Fibroblast of peridontal ligament (primary cell): ENCODE measurements around the gene TRABD.
A peak's percentile ranks its signal among the peaks of the same experiment; 100 is the strongest.
"Not testable (repeated sequence)": the region's sequence is repeated elsewhere in the genome, so short reads cannot be mapped to it uniquely, and the experiment has no call there.

Experiments used
- DNase-seq: peaks from one replicate; pipeline ENCODE4 v3.0.0-alpha.2; 2010; ENCODE audit errors: extremely low read depth

Gene TRABD, protein sequence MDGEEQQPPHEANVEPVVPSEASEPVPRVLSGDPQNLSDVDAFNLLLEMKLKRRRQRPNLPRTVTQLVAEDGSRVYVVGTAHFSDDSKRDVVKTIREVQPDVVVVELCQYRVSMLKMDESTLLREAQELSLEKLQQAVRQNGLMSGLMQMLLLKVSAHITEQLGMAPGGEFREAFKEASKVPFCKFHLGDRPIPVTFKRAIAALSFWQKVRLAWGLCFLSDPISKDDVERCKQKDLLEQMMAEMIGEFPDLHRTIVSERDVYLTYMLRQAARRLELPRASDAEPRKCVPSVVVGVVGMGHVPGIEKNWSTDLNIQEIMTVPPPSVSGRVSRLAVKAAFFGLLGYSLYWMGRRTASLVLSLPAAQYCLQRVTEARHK

DNA sequence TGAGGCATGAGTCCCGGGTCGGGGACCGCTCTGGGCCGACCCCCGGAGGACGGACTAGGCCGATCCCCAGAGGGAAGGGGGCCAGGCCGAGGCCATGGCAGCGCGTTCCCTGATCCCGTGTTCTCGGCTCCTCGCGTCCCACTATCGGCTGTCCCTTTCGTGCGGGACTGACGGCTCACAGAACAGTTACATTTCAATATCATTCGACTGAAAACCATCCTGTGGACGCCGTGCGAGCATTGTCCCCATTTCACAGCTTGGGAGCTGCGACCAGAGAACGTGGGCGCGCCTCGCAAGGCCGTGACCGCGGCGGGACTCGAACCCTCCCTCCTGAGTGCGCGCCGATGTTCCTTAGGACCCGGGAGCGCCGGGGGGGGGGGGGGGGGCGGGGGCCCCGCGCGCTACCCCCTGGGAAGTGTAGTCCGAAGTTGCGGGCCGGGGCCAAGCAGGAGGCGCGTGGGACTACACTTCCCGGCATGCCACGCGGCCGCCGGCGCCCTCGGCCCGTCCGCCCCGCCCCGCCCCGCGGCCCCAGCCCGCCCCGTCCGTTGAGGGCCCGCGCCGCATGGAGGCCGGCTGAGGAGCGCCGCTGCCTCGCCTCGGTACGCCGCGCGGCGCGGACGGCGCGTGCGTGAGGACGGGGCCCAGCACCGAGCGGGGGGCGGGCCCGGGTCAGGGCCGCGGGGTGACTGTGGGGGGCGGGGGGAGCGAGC is at the start of gene TRABD:
Gene TRABD (plus strand): TSS at position 539 of the 713 bp plus-strand sequence. CDS start 7,148 bp downstream, outside the sequence.
- peak; percentile 76 for DNase-seq

DNA sequence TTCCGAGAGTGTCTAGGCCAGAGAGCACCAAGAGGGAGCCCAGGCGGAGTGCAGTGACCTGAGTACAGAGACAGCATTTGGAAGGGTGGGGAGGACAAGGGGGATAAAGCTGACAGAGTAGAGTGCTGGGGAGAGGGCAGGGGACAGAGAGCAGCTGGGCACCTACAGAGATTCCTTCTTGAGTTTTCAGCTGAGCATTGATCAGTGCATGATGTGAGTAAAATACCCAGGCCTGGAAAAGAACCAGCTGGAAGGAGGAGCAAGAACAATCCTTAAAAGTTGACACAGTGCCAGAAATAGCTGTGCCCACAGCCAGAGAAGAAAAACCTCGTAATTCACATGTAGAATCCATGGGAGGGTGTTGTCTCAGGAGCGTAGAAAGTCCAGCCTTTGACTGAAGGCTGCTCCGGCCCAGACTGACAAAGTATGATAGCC is 49.1 kb upstream of the TRABD start:
- peak; percentile 29 for DNase-seq

- not testable (repeated sequence) for DNase-seq
Observed at GRCh38 chr22:50137277-50137676, 48.4 kb upstream of the TRABD start.

- no peak for DNase-seq
Observed at GRCh38 chr22:50138041-50138440, 47.7 kb upstream of the TRABD start.

GRCh38 chr22:50138988-50139387 is 46.7 kb upstream of the TRABD start:
- no peak for DNase-seq

DNA sequence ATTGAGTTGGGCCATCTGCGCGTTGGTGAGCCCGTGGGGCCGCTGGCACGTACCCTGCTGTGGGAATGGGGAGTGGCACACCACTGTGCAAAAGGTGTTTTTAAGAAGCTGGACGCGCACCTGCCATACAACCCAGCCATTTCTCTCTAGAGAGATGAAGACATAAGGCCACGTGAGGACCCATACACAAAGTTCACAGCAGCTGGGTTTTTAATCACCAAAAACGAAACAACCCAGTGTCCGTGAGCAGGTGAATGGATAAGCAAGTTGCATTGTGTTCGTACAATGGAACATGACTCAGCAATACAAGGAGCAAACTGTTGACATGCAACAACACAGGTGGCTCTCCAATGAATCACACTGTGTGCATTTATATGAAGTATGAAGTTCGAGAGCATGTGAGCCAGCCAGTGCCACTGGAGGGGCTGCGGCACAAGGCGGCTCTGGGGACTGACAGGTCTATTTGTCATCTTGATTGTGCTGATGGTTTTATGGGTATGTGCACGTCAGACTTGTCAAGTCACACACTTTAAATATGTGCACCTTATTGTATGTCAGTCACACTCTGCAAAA is 45.8 kb upstream of the TRABD start:
- no peak for DNase-seq

- no peak for DNase-seq
Observed at GRCh38 chr22:50140615-50141014, 45.1 kb upstream of the TRABD start.

DNA sequence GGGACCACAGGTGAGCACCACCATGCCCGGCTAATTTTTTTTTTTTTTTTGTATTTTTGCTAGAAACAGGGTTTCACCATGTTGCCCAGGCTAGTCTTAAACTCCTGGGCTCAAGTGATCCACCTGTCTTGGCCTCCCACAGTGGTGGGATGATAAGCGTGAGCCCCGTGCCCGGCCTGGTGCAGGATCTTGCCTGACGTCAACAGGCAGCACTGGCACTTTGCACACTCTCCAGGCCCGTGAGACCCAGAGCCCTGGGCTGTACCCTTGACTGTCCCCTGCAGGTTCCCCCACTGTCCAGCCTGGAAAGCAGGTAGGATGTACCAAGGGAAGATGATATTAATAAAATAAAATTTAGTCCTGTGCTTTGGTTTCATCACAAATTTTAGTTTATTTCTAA is 44.3 kb upstream of the TRABD start:
- no peak for DNase-seq

GRCh38 chr22:50141891-50142363 is 43.8 kb upstream of the TRABD start:
- DNase-seq, result no peak

DNA sequence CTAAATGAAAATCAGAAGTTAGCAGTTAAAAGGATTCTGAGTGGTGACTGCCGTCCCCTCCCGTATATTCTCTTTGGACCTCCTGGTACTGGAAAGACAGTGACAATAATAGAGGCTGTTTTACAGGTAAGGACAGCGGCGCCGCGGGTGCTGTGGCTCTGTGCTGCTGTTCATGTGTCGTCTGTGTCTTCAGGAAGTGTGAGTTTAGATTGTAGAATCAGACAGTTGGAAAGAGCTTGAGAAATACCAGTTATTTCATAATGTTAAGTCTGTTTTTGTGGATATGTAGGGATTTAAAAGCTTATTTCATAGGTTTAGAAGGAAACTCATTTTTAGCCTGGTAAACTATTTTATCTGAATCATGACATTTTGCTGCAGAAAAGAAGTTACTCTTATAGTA is 42.6 kb upstream of the TRABD start:
- no peak for DNase-seq

DNA sequence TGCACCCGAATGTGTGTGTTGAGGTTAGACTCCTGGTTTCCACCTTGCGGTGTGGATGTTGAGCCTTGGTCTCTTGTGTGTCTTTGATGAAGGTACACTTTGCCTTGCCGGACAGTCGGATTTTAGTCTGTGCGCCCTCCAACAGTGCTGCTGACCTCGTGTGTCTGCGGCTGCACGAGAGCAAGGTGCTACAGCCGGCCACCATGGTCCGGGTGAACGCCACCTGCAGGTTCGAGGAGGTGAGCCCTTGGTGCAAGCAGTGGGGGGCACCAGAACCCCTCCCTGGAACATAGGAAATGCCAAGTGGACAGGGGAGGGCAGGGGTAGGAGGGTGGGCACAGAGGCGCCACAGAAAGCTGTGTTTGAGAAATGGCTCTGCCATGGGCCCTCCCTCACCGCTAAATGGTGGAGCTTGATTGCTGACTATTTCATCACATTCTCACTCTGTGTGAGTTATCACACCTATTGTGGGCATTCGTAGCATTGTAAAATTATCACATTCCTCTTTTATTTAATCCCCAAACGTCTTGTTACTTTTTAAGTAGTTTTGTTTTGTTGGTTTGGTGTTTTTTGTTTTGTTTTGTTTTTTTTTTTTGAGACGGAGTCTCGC is 41.6 kb upstream of the TRABD start:
- DNase-seq, result no peak

DNA sequence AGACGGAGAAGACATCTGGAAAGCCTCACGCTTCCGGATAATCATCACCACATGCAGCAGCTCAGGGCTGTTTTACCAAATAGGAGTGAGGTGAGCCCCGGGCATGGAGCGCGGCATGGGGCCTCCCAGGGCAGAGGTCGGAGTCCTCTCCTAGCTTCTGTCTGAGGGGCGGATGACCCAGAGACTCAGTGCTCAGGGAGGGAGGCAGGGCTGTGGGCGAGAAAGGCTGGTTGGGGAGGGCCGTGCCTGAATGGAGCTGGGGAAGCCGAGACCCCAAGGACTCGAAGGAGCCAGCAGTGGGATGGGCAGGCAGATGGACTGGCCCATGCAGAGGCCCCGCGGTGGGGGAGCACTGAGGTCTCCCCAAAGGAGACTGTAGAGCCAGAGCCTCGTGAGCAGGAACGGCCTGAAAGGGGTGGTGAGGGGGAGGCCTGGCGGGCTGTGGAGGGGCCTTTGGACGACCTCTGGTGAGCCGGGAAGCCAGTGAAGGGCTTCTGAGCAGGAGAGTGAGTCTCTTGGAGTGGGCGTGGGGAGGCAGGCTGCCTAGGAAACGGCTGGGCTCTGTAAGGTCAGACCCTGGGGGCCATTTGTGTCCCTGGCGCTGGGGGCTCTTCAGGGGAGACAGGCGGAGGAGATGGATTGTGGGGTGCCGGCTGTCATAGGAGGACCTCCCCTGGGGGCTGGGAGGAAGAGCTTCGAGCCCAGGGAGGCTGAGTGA is 39.8 kb upstream of the TRABD start:
- no peak for DNase-seq

- peak; percentile 77 for DNase-seq
Observed at GRCh38 chr22:50146439-50147238, 39.1 kb upstream of the TRABD start.

DNA sequence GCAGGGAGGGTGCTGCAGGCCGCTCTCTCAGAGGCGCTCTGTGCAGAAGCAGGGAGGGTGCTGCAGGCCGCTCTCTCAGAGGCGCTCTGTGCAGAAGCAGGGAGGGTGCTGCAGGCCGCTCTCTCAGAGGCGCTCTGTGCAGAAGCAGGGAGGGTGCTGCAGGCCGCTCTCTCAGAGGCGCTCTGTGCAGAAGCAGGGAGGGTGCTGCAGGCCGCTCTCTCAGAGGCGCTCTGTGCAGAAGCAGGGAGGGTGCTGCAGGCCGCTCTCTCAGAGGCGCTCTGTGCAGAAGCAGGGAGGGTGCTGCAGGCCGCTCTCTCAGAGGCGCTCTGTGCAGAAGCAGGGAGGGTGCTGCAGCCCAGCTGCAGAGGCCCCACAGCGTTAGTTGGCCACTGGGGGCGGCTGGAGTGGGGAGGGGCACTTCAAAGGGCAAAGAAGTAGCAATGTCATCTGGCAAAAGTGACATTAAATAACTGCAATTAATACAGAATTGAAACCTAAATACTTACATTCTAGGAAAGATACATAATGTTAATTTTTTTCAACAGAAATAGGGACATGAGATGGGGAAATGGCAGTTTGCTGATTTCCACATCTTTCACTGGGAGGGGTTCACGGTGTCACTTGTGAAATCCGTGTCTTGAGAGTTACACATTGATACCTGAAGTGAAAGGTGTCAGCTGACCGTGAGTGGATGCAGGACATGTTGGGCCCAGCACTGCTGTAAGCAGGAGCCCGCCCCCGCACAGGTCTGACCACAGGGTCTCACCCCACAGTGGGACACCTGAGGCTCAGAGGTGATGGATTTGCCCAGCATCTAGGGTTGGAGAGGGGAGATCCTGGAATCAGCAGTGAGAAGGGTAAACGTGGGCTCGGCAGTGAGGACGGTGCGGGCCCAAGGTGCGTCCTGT is 38.2 kb upstream of the TRABD start:
- DNase-seq, result not testable (repeated sequence)

GRCh38 chr22:50148166-50148500 is 37.6 kb upstream of the TRABD start:
- no peak for DNase-seq

DNA sequence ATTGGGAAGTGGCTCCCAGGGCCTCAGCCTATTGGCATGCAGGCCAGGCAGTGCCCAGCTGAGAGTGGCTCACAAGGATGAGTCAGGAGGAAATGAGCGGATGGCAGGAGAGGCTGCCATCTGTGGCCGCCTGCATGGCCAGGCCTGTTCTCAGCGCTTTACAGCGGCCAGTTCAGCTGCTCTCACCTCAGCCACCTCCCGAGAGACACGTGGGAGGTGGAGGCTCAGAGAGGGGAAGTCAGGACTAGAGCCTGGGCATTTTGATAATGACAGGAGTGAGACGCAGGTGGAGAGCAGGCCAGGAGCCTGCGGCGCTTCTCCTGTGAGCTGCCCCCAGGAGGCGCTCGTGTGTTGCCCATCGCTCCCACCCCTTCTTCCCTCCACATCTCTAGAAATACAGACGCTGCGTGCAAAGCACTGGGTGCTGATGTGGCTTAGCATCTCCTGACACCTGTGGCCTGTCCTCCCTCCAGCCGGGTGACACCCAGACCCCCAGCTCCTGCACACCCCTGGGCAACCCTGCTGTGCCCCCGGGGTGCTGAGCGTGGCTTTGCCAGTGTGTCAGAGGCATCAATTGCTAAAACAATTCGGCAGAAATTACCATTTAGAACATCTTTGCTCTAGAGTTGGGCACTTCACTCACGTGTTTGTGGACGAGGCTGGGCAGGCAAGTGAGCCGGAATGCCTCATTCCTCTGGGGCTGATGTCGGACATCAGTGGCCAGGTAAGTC is 36.6 kb upstream of the TRABD start:
- no peak for DNase-seq

- DNase-seq, result no peak
Observed at GRCh38 chr22:50150161-50151129, 35.3 kb upstream of the TRABD start.
